HFF-Myc (cell line): Measurements from ENCODE around the gene LTBP1.

ENCODE experiments used
- DNase-seq: peaks from one replicate; pipeline ENCODE4 v3.0.0-alpha.2; 2011; ENCODE audit warnings: low read depth; ENCODE audit errors: extremely low read depth
- H3K4me3 ChIP-seq: replicated peaks from 2 replicates; pipeline ENCODE4 v1.5.1; 2011; ENCODE audit warnings: low read depth, mild to moderate bottlenecking, control low read depth, low read length
- CTCF ChIP-seq: IDR thresholded peaks from 2 replicates; pipeline ENCODE4 v1.5.1; 2012; ENCODE audit warnings: mild to moderate bottlenecking, low read depth, low read length, control low read depth; ENCODE audit errors: missing control alignments

The LTBP1 gene

GRCh38 chr2:33242845-33243244 is 296.1 kb downstream of the LTBP1 start:
- H3K4me3 ChIP-seq, result no peak overlapping the region
- no peak for TF ChIP-seq CTCF
- no peak for DNase-seq

- DNase-seq, result no peak
- no peak overlapping the region for H3K4me3 ChIP-seq
- no peak for TF ChIP-seq CTCF
Observed at GRCh38 chr2:33246432-33246831, 299.7 kb downstream of the LTBP1 start.

- no peak for TF ChIP-seq CTCF
Observed at GRCh38 chr2:33247365-33247764, 300.6 kb downstream of the LTBP1 start.

GRCh38 chr2:33250417-33251029 is 303.8 kb downstream of the LTBP1 start:
- no peak overlapping the region for H3K4me3 ChIP-seq
- DNase-seq, result no peak
- TF ChIP-seq CTCF, result no peak

More at GRCh38 chr2:33247365-33247764, 300.6 kb downstream of the LTBP1 start:
- H3K4me3 ChIP-seq, result no peak overlapping the region
- no peak for DNase-seq

GRCh38 chr2:33256162-33256755 is 309.5 kb downstream of the LTBP1 start:
- H3K4me3 ChIP-seq, result no peak overlapping the region
- no peak for TF ChIP-seq CTCF
- DNase-seq, result no peak

GRCh38 chr2:33258387-33258786 is 311.6 kb downstream of the LTBP1 start:
- no peak for DNase-seq
- TF ChIP-seq CTCF, result no peak
- H3K4me3 ChIP-seq, result no peak overlapping the region
